ENCODE data around the gene OR6N2. TPM values are rescaled to one million over a fixed set of nuclear protein-coding genes. Genes with fewer than 3 reads are reported as not detected.

The OR6N2 gene
- total and polyA plus RNA-seq, 2 experiments from 2014 or later, result not detected

DNA sequence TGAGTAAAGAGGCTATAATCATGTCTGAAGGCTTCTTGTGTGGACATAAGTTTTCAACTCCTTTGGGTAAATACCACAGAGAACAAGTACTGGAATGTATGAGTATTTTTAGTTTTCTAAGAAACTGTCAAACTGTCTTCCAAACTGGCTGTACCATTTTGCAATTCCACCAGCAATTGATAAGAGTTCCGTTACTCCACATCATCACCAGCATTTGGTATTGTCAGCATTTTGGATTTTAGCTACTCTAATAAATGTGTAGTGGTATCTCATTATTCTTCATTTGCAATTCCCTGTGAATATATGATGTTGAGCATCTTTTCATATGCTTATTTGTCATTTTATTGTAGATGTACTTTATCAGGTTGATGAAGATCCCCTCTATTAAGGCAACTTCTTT is 40.7 kb upstream of the OR6N2 start (continued):
- TF ChIP-seq REST (IDR thresholded peaks at IDR 0.05; ENCODE audit: unreplicated experiment) (no peak), EZH2 (IDR thresholded peaks at IDR 0.05; ENCODE audit: low read depth, unreplicated experiment) (no peak), STAT1 (IDR thresholded peaks at IDR 0.05; ENCODE audit: unreplicated experiment) (no peak)

GRCh38 chr1:158819461-158820443 is 38.7 kb upstream of the OR6N2 start:
- ATAC-seq, result no peak
- peaks cover 3% of the 10 kb centered on the region; the same call in 1 of the 3 replicates for H3K9me3 Mint-ChIP-seq
- peaks cover 2% of the 10 kb centered on the region; the same call in 1 of the 3 replicates for H3K36me3 Mint-ChIP-seq (ENCODE audit: low read depth)
- H3K4me1 ChIP-seq (ENCODE audit: insufficient read depth), result no peaks in the 10 kb centered on the region
- no peaks in the 10 kb centered on the region for H4K20me1 ChIP-seq (replicated peaks; ENCODE audit: insufficient read depth)
- no peaks in the 10 kb centered on the region for H3K27me3 ChIP-seq (ENCODE audit: insufficient read depth)
- H3K4me1 Mint-ChIP-seq, result no peaks in the 10 kb centered on the region
- H3K4me3 ChIP-seq, result no peak overlapping the region
- no peak overlapping the region for H3K4me3 Mint-ChIP-seq
- no peak overlapping the region for H3K27ac ChIP-seq (ENCODE audit: low read depth)
- H2AFZ ChIP-seq, result no peak overlapping the region
- DNase-seq (ENCODE audit: low spot score), result no peak
- H3K27ac Mint-ChIP-seq, result no peak overlapping the region
- H3K79me2 ChIP-seq (replicated peaks; ENCODE audit: insufficient read depth), result no peaks in the 10 kb centered on the region
- H3K4me2 ChIP-seq, result no peak overlapping the region
- H3F3A ChIP-seq (replicated peaks; ENCODE audit: low read depth), result no peaks in the 10 kb centered on the region
- 0 out of 2 replicates have a peak, but pooled peaks cover 7% of the 10 kb centered on the region for H3K9me2 ChIP-seq (ENCODE audit: insufficient read depth)
- no peaks in the 10 kb centered on the region for H3K36me3 ChIP-seq (ENCODE audit: insufficient read depth)
- no peaks in the 10 kb centered on the region for H3K27me3 Mint-ChIP-seq (ENCODE audit: insufficient read depth, low read depth, poor library complexity)
- TF ChIP-seq ZNF114 (CRISPR knock-in tag; IDR thresholded peaks at IDR 0.05) (no peak), REST (IDR thresholded peaks at IDR 0.05; ENCODE audit: unreplicated experiment) (no peak), ZNF331 (CRISPR knock-in tag; IDR thresholded peaks at IDR 0.05; ENCODE audit: low read depth) (no peak), EZH2phosphoT487 (IDR thresholded peaks at IDR 0.05; ENCODE audit: unreplicated experiment) (no peak), EZH2 (IDR thresholded peaks at IDR 0.05; ENCODE audit: low read depth, unreplicated experiment) (no peak), ETS1 (IDR thresholded peaks at IDR 0.05) (no peak), NANOG (IDR thresholded peaks at IDR 0.05; ENCODE audit: borderline replicate concordance) (no peak)
- TF ChIP-seq, protein P1, sequence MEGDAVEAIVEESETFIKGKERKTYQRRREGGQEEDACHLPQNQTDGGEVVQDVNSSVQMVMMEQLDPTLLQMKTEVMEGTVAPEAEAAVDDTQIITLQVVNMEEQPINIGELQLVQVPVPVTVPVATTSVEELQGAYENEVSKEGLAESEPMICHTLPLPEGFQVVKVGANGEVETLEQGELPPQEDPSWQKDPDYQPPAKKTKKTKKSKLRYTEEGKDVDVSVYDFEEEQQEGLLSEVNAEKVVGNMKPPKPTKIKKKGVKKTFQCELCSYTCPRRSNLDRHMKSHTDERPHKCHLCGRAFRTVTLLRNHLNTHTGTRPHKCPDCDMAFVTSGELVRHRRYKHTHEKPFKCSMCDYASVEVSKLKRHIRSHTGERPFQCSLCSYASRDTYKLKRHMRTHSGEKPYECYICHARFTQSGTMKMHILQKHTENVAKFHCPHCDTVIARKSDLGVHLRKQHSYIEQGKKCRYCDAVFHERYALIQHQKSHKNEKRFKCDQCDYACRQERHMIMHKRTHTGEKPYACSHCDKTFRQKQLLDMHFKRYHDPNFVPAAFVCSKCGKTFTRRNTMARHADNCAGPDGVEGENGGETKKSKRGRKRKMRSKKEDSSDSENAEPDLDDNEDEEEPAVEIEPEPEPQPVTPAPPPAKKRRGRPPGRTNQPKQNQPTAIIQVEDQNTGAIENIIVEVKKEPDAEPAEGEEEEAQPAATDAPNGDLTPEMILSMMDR (conservative IDR thresholded peaks at IDR 0.05; ENCODE audit: low read depth in 2 of 2), result no peak
